Lower leg skin (tissue), 3 donors: ENCODE results near the gene KANTR.

Source experiments
- POLR2A ChIP-seq, 2 donors: fragments of 450-650 bp; IDR thresholded peaks; one replicate each; pipeline ENCODE4 v1.6.1; 2016 to 2017; ENCODE audit warnings: antibody characterized with exemption in 2 of 2, mild to moderate bottlenecking in 1 of 2, moderate library complexity in 1 of 2
- TF ChIP-seq, protein P1 (sequence below), 3 donors: fragments of 450-650 bp; IDR thresholded peaks; one replicate each; pipeline ENCODE4 v1.5.1; 2016; ENCODE audit warnings: antibody characterized with exemption in 3 of 3, mild to moderate bottlenecking in 3 of 3, moderate library complexity in 2 of 3

DNA sequence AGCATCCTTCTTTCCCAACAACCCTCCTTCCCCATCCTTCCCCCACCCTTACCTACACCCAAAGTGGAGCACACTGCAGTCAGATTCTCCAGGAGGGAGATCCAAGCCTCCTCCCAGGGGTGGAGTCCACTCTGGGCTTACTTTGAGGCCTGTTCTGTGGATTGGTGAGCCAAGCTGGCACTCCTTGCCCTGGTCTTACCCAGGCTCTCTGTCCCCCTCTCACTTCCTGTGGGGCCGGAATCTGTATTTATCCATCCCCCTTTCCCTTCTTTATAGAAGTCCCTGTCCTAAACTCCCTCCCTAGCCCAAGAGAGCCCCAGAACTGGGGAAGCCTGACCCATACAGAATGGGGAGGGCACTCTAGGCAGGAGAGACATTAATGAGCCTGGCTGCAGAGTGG, 15.0 kb upstream of the KANTR start:
- TF ChIP-seq, protein P1, sequence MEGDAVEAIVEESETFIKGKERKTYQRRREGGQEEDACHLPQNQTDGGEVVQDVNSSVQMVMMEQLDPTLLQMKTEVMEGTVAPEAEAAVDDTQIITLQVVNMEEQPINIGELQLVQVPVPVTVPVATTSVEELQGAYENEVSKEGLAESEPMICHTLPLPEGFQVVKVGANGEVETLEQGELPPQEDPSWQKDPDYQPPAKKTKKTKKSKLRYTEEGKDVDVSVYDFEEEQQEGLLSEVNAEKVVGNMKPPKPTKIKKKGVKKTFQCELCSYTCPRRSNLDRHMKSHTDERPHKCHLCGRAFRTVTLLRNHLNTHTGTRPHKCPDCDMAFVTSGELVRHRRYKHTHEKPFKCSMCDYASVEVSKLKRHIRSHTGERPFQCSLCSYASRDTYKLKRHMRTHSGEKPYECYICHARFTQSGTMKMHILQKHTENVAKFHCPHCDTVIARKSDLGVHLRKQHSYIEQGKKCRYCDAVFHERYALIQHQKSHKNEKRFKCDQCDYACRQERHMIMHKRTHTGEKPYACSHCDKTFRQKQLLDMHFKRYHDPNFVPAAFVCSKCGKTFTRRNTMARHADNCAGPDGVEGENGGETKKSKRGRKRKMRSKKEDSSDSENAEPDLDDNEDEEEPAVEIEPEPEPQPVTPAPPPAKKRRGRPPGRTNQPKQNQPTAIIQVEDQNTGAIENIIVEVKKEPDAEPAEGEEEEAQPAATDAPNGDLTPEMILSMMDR (IDR thresholded peaks at IDR 0.05), result no peak
- no peak for TF ChIP-seq POLR2A (IDR thresholded peaks at IDR 0.05)
